ENCODE results near the gene ACOX3. TPM values are rescaled to one million over a fixed set of nuclear protein-coding genes. Genes with fewer than 3 reads are reported as not detected.
A peak's percentile ranks its signal among the peaks of the same experiment; 100 is the strongest.
"Not testable (repeated sequence)": the region's sequence is repeated elsewhere in the genome, so short reads cannot be mapped to it uniquely, and the experiment has no call there.

Gene ACOX3
- total and polyA plus RNA-seq, 10 of the 15 experiments (the other 5 are each of a cell fraction or from before 2014, with no cell fraction given): 2.0 to 24.5 (median 14.0) TPM

DNA sequence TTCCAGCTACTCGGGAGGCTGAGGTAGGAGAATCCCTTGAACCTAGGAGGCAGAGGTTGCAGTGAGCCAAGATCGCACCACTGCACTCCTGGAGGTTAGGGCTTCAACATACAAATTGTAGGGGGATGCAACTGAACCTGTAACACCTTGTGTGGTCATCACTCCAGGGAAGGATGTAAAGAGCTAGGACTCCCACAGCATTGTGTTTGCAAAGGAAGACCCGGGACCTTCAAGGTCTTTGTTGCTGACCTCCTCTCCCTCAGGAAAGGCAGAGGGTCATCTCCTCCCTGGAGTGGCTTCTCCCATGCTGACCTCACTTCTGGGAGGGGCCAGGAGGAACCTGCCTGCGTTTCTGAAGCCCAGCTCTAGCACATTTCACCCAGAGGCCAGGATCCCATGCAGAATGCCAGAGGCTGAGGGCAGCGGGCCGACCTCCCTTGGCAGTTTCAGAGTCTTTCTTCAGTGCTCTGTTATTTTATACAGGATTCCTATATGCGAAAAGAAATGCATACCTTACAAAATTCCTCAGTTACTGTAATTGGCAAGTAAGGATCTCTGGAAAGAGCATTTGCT is 90.8 kb downstream of the ACOX3 start (continued):
- TF ChIP-seq LARP7 (IDR thresholded peaks at IDR 0.05): no peak
- no peak for TF ChIP-seq ZNF217 (IDR thresholded peaks at IDR 0.05)
- no peak for TF ChIP-seq CBX3 (IDR thresholded peaks at IDR 0.05; ENCODE audit: borderline replicate concordance, low read depth)
- no peak for TF ChIP-seq EGR1 (IDR thresholded peaks at IDR 0.05; ENCODE audit: borderline replicate concordance in 1 of 2, low read depth in 2 of 2, low read length in 2 of 2)
- TF ChIP-seq NR2C1 (IDR thresholded peaks at IDR 0.05): no peak

DNA sequence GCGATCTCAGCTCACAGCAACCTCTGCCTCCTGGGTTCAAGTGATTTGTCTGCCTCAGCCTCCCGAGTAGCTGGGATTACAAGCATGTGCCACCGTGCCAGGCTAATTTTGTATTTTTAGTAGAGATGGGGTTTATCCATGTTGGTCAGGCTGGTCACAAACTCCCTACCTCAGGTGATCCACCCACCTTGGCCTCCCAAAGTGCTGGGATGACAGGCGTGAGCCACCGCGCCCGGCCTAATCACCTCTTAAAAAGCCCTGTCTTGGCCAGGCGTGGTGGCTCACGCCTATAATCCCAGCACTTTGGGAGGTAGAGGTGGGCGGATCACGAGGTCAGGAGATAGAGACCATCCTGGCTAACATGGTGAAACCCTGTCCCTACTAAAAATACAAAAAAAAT is 91.3 kb downstream of the ACOX3 start:
- H3K9ac ChIP-seq (ENCODE audit: control insufficient read depth, insufficient read depth, low read length); H3K4me2 ChIP-seq (ENCODE audit: control insufficient read depth, insufficient read depth); H3K27ac ChIP-seq (ENCODE audit: control insufficient read depth, insufficient read depth); in situ Hi-C loops (cut with MboI); DNase-seq (ENCODE audit: low read depth, low spot score); H3K4me1 ChIP-seq (ENCODE audit: control insufficient read depth, insufficient read depth, low read length); H3K4me3 ChIP-seq; H3K27me3 ChIP-seq (replicated peaks in 1 of 2; ENCODE audit: control insufficient read depth in 2 of 2, insufficient read depth in 2 of 2, low read length in 1 of 2); H3K36me3 ChIP-seq (ENCODE audit: control insufficient read depth in 2 of 2, insufficient read depth in 2 of 2, low read length in 1 of 2); intact Hi-C loops (cut with micrococcal nuclease; ENCODE audit: unreplicated experiment); H4K20me1 ChIP-seq (ENCODE audit: control insufficient read depth, insufficient read depth); FAIRE-seq; CTCF ChIA-PET; POLR2A ChIA-PET; ATAC-seq; H3K79me2 ChIP-seq (ENCODE audit: control insufficient read depth, insufficient read depth, low read length); H3K9me3 ChIP-seq (replicated peaks; ENCODE audit: control insufficient read depth, insufficient read depth, low read length); RAD21 ChIA-PET (ENCODE audit: unreplicated experiment); SMC1A ChIA-PET (ENCODE audit: uncharacterized antibody, unreplicated experiment); BruUV-seq (replicated peaks); H2AFZ ChIP-seq (ENCODE audit: control insufficient read depth, low read depth, low read length): not testable (repeated sequence)
- 55% methylated on average over 11 of the region's 11 CpGs for WGBS (ENCODE audit: insufficient coverage, insufficient replicate concordance, low lambda C conversion rate, missing lambda C conversion rate)

DNA sequence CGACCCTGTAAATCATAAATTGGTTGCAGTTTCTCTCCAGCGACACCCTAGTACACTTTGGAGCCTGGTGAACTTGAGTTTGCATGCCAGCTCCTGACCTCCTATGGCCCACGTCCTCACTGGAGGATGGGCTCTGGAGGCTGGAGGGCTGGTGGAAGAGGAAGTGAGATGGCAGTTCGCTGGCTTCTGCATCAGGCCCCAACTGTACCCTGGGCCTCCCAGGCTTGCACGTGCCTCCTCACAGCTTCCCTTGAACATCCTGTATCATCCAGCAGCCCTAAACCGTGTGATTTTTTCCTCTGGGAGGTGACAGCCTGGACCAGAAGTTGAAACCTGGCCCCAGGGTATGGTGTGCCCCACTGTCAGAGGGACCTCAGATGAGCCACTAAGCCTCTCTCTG is 92.5 kb downstream of the ACOX3 start:
- no peaks in the 10 kb centered on the region; a peak in 1 of 4 replicates for H3K27me3 ChIP-seq (replicated peaks in 1 of 2; ENCODE audit: control insufficient read depth in 2 of 2, insufficient read depth in 2 of 2, low read length in 1 of 2)
- H3K4me2 ChIP-seq (ENCODE audit: control insufficient read depth, insufficient read depth): no peak overlapping the region
- POLR2A ChIA-PET: no interaction called here
- ATAC-seq (0 out of 3 replicates have a peak, but pooled peaks have one; percentile 17), DNase-seq (ENCODE audit: low read depth, low spot score) (no peak), FAIRE-seq (no peak)
- in situ Hi-C loops (cut with MboI): no loop called here
- H3K9ac ChIP-seq (ENCODE audit: control insufficient read depth, insufficient read depth, low read length): no peak overlapping the region
- no peaks in the 10 kb centered on the region for H3K36me3 ChIP-seq (ENCODE audit: control insufficient read depth in 2 of 2, insufficient read depth in 2 of 2, low read length in 1 of 2)
- peak in 1 of 2 experiments; percentile 74; a peak in 2 of 4 replicates for TF ChIP-seq BHLHE40 (IDR thresholded peaks at IDR 0.05; ENCODE audit: borderline replicate concordance in 1 of 2, low read depth in 2 of 2, low read length in 1 of 2)
- no peak for TF ChIP-seq ZBED1 (IDR thresholded peaks at IDR 0.05; ENCODE audit: borderline replicate concordance)
- H3K79me2 ChIP-seq (ENCODE audit: control insufficient read depth, insufficient read depth, low read length): no peaks in the 10 kb centered on the region
- H2AFZ ChIP-seq (ENCODE audit: control insufficient read depth, low read depth, low read length): no peak overlapping the region
- no peaks in the 10 kb centered on the region for H4K20me1 ChIP-seq (ENCODE audit: control insufficient read depth, insufficient read depth)
- H3K9me3 ChIP-seq (replicated peaks; ENCODE audit: control insufficient read depth, insufficient read depth, low read length): no peaks in the 10 kb centered on the region
- BruUV-seq (replicated peaks): no TSS peak
- H3K4me1 ChIP-seq (ENCODE audit: control insufficient read depth, insufficient read depth, low read length): no peaks in the 10 kb centered on the region
- no peak overlapping the region for H3K27ac ChIP-seq (ENCODE audit: control insufficient read depth, insufficient read depth)
- RAD21 ChIA-PET (ENCODE audit: unreplicated experiment): interaction anchor here (0.5 kb wide), 1 partner anchor 10 kb away, joined by 3 read pairs; no protein-coding TSS in a partner anchor
- SMC1A ChIA-PET (ENCODE audit: uncharacterized antibody, unreplicated experiment): no interaction called here
- no peak overlapping the region for H3K4me3 ChIP-seq
- CTCF ChIA-PET: no interaction called here
- 33% methylated on average over 6 of the region's 6 CpGs for WGBS (ENCODE audit: insufficient coverage, insufficient replicate concordance, low lambda C conversion rate, missing lambda C conversion rate)
- intact Hi-C loops (cut with micrococcal nuclease; ENCODE audit: unreplicated experiment): no loop called here
